MV-4-11 (cell line): ENCODE measurements around the gene TBCD.
A peak's percentile ranks its signal among the peaks of the same experiment; 100 is the strongest.

Experiments
- DNase-seq: peaks from one replicate; lab custom pipeline; 2025; lab: John Stamatoyannopoulos, UW

Gene TBCD

GRCh38 chr17:82791532-82791931 lies 39.7 kb downstream of the TBCD start:
- DNase-seq = no peak

- no peak for DNase-seq
These were observed 42.2 kb downstream of the TBCD start for GRCh38 chr17:82793974-82794630.

GRCh38 chr17:82794781-82795482 lies 43.1 kb downstream of the TBCD start:
- no peak for DNase-seq

- no peak for DNase-seq
These were observed 43.8 kb downstream of the TBCD start for GRCh38 chr17:82795615-82796014.

- DNase-seq = no peak
These were observed 45.2 kb downstream of the TBCD start for GRCh38 chr17:82797061-82797460.

- DNase-seq = no peak
These were observed 46.9 kb downstream of the TBCD start for GRCh38 chr17:82798752-82799151.

- DNase-seq = no peak
These were observed 47.7 kb downstream of the TBCD start for GRCh38 chr17:82799591-82799990.

GRCh38 chr17:82800885-82801284 lies 49.0 kb downstream of the TBCD start:
- DNase-seq = no peak

GRCh38 chr17:82801377-82801970 lies 49.6 kb downstream of the TBCD start:
- DNase-seq = no peak

- peak; percentile 35 for DNase-seq
These were observed 50.4 kb downstream of the TBCD start for GRCh38 chr17:82802075-82802780.

GRCh38 chr17:82803185-82803584 lies 51.3 kb downstream of the TBCD start:
- DNase-seq = no peak

GRCh38 chr17:82803606-82804005 lies 51.7 kb downstream of the TBCD start:
- no peak for DNase-seq

- no peak for DNase-seq
These were observed 52.8 kb downstream of the TBCD start for GRCh38 chr17:82804442-82805191.

- DNase-seq = no peak
These were observed 53.4 kb downstream of the TBCD start for GRCh38 chr17:82805254-82805653.

- DNase-seq = no peak
These were observed 54.0 kb downstream of the TBCD start for GRCh38 chr17:82805823-82806222.

- no peak for DNase-seq
These were observed 54.8 kb downstream of the TBCD start for GRCh38 chr17:82806645-82807044.

GRCh38 chr17:82807101-82807500 lies 55.2 kb downstream of the TBCD start:
- no peak for DNase-seq

- no peak for DNase-seq
These were observed 55.7 kb downstream of the TBCD start for GRCh38 chr17:82807562-82807961.

GRCh38 chr17:82808006-82808405 lies 56.1 kb downstream of the TBCD start:
- DNase-seq = no peak

- DNase-seq = no peak
These were observed 57.3 kb downstream of the TBCD start for GRCh38 chr17:82808921-82809905.
